ENCODE results near the gene ALKBH3. TPM values are rescaled to one million over a fixed set of nuclear protein-coding genes. Genes with fewer than 3 reads are reported as not detected.

The ALKBH3 gene
- polyA plus RNA-seq, 2 of the 4 experiments (the other 2 are of a cell fraction): 22.9 to 50.2 TPM

DNA sequence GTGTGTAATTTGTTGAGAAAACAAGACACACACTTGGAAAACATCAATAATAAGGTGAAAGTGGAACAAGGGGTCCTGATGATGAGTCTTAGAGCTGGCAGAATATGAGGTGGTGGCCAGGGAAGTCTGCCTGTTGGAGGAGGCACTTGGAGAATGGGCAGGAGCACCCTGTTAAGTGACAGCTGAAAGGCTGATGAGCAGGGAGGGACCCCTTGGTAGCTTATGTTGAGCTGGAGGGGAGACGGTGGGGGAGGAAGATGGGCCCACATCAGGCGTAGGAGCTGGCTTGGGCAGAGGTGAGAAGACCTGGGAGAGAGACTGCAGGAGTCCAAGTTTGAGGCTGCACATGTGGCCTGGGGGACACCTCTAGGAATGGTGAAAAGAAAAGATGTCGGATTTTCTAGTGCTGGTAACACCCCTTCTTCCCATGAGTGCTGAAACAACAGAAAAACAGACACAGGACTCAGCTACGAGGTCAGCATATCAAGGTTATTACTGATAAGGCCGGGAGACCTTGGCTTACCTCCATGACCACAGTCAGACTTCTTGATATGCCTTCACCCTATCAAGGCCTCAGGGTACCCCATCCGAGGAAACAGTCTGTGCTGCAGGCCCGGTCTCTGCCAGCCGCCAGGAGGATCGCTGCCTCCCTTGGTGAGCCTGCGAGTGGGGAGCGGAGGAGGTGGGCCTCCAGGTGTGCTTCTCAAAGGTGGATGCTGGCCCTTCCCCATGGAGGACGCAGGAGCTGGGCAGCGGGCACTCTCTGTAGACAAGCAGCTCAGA, 47.5 kb downstream of the ALKBH3 start:
- Histone ChIP-seq H3K4me2 (no peak overlapping the region), H3K27ac (no peak overlapping the region), H3K4me3 (no peak overlapping the region), H3K4me1 (peaks cover 6% of the 10 kb centered on the region; the same call in 1 of the 3 replicates), H3K9me3 (no peaks in the 10 kb centered on the region)
- TF ChIP-seq POLR2A (IDR thresholded peaks at IDR 0.05; ENCODE audit: low read length): no peak
- no peak for TF ChIP-seq MAFK (IDR thresholded peaks at IDR 0.05; ENCODE audit: partially characterized antibody)
- no peak for TF ChIP-seq MAZ (IDR thresholded peaks at IDR 0.05; ENCODE audit: borderline replicate concordance, low read depth, low read length)
- no peak for TF ChIP-seq EHMT2 (IDR thresholded peaks at IDR 0.05; ENCODE audit: low read depth)
- TF ChIP-seq, protein P1, sequence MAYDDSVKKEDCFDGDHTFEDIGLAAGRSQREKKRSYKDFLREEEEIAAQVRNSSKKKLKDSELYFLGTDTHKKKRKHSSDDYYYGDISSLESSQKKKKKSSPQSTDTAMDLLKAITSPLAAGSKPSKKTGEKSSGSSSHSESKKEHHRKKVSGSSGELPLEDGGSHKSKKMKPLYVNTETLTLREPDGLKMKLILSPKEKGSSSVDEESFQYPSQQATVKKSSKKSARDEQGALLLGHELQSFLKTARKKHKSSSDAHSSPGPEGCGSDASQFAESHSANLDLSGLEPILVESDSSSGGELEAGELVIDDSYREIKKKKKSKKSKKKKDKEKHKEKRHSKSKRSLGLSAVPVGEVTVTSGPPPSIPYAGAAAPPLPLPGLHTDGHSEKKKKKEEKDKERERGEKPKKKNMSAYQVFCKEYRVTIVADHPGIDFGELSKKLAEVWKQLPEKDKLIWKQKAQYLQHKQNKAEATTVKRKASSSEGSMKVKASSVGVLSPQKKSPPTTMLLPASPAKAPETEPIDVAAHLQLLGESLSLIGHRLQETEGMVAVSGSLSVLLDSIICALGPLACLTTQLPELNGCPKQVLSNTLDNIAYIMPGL (CRISPR knock-in tag; IDR thresholded peaks at IDR 0.05; ENCODE audit: borderline replicate concordance): no peak
- TF ChIP-seq SMC3 (IDR thresholded peaks at IDR 0.05): no peak
- TF ChIP-seq, protein P2, sequence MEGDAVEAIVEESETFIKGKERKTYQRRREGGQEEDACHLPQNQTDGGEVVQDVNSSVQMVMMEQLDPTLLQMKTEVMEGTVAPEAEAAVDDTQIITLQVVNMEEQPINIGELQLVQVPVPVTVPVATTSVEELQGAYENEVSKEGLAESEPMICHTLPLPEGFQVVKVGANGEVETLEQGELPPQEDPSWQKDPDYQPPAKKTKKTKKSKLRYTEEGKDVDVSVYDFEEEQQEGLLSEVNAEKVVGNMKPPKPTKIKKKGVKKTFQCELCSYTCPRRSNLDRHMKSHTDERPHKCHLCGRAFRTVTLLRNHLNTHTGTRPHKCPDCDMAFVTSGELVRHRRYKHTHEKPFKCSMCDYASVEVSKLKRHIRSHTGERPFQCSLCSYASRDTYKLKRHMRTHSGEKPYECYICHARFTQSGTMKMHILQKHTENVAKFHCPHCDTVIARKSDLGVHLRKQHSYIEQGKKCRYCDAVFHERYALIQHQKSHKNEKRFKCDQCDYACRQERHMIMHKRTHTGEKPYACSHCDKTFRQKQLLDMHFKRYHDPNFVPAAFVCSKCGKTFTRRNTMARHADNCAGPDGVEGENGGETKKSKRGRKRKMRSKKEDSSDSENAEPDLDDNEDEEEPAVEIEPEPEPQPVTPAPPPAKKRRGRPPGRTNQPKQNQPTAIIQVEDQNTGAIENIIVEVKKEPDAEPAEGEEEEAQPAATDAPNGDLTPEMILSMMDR (IDR thresholded peaks at IDR 0.05): no peak
- no peak for TF ChIP-seq RARB (CRISPR knock-in tag; IDR thresholded peaks at IDR 0.05)
- TF ChIP-seq ESRRA (IDR thresholded peaks at IDR 0.05; ENCODE audit: borderline replicate concordance, low read length): no peak
- no peak for TF ChIP-seq RAD21 (conservative IDR thresholded peaks at IDR 0.05 in 1 of 2, IDR thresholded peaks at IDR 0.05 in 1 of 2)
- TF ChIP-seq ZSCAN20 (CRISPR knock-in tag; IDR thresholded peaks at IDR 0.05): no peak
- no peak for TF ChIP-seq BHLHE40 (IDR thresholded peaks at IDR 0.05; ENCODE audit: low read depth, low read length)
- TF ChIP-seq JUN (IDR thresholded peaks at IDR 0.05): no peak
- DNase-seq (ENCODE audit: low read depth in 1 of 2, low spot score in 1 of 2) (no peak), ATAC-seq (no peak), FAIRE-seq (no peak)
- CTCF ChIA-PET: interaction anchor here (0.8 to 14.2 kb wide), 4 partner anchors 9 to 100 kb away, joined by 3 to 129 read pairs (median 42); partner anchors contain the start of gene C11orf96
- WGBS (ENCODE audit: missing lambda C conversion rate): 78% methylated on average over 13 of the region's 13 CpGs
- POLR2A ChIA-PET: no interaction called here

DNA sequence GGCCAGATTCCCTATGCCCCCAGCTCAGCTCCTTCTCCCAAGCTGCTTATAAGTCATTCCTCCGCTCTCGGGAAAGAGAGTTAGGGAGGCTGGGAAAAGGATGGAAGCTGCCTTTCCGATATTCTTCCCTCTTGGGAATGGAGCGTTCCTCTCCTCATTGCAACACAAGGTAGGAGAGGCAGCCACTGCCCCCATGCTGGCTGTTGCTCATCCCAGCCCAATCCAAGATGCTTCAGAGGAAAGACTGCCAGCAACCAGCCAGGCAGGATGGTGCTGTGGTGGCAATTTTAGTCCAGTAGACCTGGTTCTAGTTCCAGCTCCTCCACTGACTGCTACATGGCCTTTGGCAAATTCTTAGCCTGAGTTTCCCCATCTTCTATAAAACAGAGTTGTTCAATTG, 48.1 kb downstream of the ALKBH3 start:
- CTCF ChIA-PET: interaction anchor here (0.8 to 14.2 kb wide), 4 partner anchors 9 to 99 kb away, joined by 3 to 129 read pairs (median 42); partner anchors contain the start of gene C11orf96
- H3K9me3 ChIP-seq: no peaks in the 10 kb centered on the region
- ATAC-seq: no peak
- POLR2A ChIA-PET: no interaction called here
- H3K27ac ChIP-seq: no peak overlapping the region
- H3K4me1 ChIP-seq: peaks cover under 1% of the 10 kb centered on the region; the same call in 1 of the 3 replicates
- FAIRE-seq: no peak
- H3K4me2 ChIP-seq: no peak overlapping the region
- DNase-seq (ENCODE audit: low read depth in 1 of 2, low spot score in 1 of 2): no peak
- H3K4me3 ChIP-seq: no peak overlapping the region
- WGBS (ENCODE audit: missing lambda C conversion rate): 95% methylated on average over 4 of the region's 4 CpGs
- TF ChIP-seq POLR2AphosphoS2 (conservative IDR thresholded peaks at IDR 0.05; ENCODE audit: low read length) (no peak), HEYL (CRISPR knock-in tag; IDR thresholded peaks at IDR 0.05) (no peak), FOSB (CRISPR knock-in tag; IDR thresholded peaks at IDR 0.05) (no peak), NR3C1 (IDR thresholded peaks at IDR 0.05) (no peak), MAFK (IDR thresholded peaks at IDR 0.05; ENCODE audit: partially characterized antibody) (no peak), TP53 (CRISPR knock-in tag; IDR thresholded peaks at IDR 0.05) (no peak), MAZ (IDR thresholded peaks at IDR 0.05; ENCODE audit: borderline replicate concordance, low read depth, low read length) (no peak), KDM1A (IDR thresholded peaks at IDR 0.05; ENCODE audit: low read depth) (no peak), CHD2 (IDR thresholded peaks at IDR 0.05; ENCODE audit: low read length, partially characterized antibody) (no peak), CBX8 (IDR thresholded peaks at IDR 0.05) (no peak)
- TF ChIP-seq, protein P3, sequence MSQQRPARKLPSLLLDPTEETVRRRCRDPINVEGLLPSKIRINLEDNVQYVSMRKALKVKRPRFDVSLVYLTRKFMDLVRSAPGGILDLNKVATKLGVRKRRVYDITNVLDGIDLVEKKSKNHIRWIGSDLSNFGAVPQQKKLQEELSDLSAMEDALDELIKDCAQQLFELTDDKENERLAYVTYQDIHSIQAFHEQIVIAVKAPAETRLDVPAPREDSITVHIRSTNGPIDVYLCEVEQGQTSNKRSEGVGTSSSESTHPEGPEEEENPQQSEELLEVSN (IDR thresholded peaks at IDR 0.05; ENCODE audit: borderline replicate concordance, low read depth): no peak
- TF ChIP-seq, protein P4, sequence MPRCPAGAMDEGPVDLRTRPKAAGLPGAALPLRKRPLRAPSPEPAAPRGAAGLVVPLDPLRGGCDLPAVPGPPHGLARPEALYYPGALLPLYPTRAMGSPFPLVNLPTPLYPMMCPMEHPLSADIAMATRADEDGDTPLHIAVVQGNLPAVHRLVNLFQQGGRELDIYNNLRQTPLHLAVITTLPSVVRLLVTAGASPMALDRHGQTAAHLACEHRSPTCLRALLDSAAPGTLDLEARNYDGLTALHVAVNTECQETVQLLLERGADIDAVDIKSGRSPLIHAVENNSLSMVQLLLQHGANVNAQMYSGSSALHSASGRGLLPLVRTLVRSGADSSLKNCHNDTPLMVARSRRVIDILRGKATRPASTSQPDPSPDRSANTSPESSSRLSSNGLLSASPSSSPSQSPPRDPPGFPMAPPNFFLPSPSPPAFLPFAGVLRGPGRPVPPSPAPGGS (IDR thresholded peaks at IDR 0.05): no peak
- TF ChIP-seq, protein P5, sequence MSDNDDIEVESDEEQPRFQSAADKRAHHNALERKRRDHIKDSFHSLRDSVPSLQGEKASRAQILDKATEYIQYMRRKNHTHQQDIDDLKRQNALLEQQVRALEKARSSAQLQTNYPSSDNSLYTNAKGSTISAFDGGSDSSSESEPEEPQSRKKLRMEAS (IDR thresholded peaks at IDR 0.05): no peak

Data from A549 (cell line).